ENCODE results near the gene PRKCQ.
"Not testable (repeated sequence)": the region's sequence is repeated elsewhere in the genome, so short reads cannot be mapped to it uniquely, and the experiment has no call there.

The PRKCQ gene

GRCh38 chr10:6486309-6486708 is 93.8 kb downstream of the PRKCQ start:
- no peak for DNase-seq

GRCh38 chr10:6482737-6483357 is 97.2 kb downstream of the PRKCQ start:
- DNase-seq: no peak

GRCh38 chr10:6478722-6479121 is 101.4 kb downstream of the PRKCQ start:
- DNase-seq: no peak

DNA sequence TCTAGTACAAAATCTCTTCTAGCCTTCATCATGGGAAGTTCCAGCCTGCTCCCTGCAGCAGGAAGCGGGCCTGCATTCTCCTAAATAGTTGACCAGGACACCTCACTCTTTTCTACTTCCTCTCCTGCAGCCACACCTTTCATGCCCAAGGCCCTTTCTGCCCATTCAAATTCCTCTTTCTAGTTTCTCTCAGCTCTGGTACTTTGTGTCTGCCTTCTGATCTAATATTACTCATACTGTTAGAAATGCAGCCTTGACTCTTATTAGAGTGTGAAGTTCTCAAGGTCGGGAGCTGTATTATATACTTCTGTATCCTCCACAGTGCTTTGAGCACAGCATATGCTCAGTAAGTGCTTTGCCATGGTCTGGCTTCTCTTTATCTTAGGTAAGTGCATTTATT is 103.1 kb downstream of the PRKCQ start:
- no peak for DNase-seq

- no peak for DNase-seq
Measured at GRCh38 chr10:6474871-6475270, 105.2 kb downstream of the PRKCQ start.

DNA sequence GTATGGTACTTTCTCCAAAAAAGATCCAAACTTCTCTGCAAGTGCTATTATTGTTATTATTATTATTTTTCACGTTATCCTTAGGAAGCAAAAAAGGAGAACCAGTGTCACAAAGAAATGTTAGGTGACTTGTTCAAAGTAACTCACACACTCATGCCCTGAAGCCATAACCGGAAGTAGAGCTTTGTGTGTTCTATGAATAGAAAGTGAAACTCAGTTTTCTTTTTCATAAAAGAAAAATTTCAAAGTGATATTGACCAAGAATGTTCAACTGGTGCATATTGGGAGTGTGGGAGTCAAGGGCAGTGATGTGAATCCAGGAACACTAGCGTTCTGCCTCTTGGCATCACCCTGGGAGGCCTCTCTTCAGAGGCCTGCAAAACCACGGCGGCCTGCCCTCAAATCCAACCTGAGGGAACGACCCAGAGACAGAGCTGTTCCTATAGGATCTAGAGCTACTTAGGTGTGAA is 106.1 kb downstream of the PRKCQ start:
- DNase-seq: no peak

- DNase-seq: no peak
Measured at GRCh38 chr10:6473430-6473829, 106.6 kb downstream of the PRKCQ start.

DNA sequence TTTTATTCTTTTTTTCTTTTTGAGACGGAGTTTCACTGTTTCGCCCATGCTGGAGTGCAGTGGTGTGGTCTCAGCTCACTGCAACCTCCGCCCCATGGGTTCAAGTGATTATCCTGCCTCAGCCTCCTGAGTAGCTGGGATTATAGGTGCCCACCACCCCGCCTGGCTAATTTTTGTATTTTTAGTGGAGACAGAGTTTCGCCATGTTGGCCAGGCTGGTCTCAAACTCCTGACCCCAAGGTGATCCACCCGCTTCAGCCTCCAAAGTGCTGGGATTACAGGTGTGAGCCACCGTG is 107.4 kb downstream of the PRKCQ start:
- DNase-seq: not testable (repeated sequence)

GRCh38 chr10:6470894-6471618 is 109.0 kb downstream of the PRKCQ start:
- DNase-seq: no peak

DNA sequence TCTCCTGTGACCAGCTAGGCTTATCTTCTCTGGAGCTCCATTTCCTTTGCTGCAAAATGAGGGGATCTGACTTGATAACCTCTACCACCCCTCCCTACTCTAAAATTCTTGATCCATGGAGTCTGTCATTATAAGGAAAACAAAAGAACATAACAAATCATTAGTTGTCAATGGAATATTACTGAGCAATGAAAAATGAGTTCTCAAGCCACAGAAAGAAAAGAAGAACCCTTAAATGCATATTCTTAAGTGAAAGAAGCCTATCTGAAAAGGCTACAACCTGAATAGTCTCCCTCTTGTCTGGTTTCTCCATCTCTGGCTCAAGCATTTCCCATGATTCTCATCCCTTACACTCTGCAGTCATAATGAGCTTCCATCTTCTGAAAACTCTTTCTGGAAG is 110.4 kb downstream of the PRKCQ start:
- DNase-seq: no peak

GRCh38 chr10:6465854-6466601 is 114.0 kb downstream of the PRKCQ start:
- no peak for DNase-seq

GRCh38 chr10:6465437-6465836 is 114.6 kb downstream of the PRKCQ start:
- no peak for DNase-seq

- no peak for DNase-seq
Measured at GRCh38 chr10:6464862-6465430, 115.1 kb downstream of the PRKCQ start.

- no peak for DNase-seq
Measured at GRCh38 chr10:6463366-6463765, 116.7 kb downstream of the PRKCQ start.

DNA sequence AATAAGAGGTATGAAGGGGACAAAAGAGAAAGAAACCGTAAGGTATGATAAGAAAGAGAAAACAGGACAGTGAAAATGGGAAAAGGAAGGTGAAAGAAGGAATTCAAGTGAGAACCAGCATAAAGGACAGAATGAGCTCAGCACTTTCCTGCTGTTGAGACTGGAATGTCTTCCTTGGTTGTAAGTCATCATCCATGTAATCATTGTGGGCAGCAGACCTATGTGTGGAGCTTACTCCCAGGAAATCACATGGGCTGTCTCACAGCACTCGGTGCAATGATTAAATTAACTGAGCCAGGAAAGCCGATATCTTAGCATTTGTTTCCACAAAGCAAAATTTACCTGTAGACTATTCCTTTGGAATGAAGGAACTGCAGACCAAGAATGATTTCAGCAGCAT is 118.1 kb downstream of the PRKCQ start:
- DNase-seq: no peak

DNA sequence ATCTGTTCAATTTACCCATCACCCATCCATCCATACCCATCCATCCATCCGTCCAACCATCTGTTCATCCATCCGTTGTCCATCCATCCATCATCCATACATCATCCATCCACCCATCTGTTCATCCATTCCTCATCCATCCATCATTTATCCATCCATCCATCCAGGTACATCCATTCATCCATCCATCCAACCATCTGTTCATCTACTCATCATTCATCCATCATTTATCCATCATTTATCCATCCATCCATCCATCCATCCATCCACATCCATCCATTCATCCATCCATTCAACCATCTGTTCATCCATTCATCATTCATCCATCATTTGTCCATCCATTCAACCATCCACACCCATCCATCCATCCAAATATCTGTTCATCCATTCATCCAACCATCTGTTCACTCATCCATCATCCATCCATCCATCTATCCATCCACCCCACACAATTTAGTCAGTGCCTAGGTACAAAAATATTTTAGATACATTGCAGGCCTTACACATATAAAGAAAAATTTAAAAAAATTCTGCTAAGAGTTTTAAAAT is 119.1 kb downstream of the PRKCQ start:
- no peak for DNase-seq

GRCh38 chr10:6458814-6459213 is 121.3 kb downstream of the PRKCQ start:
- no peak for DNase-seq

- no peak for DNase-seq
Measured at GRCh38 chr10:6457376-6457775, 122.7 kb downstream of the PRKCQ start.

DNA sequence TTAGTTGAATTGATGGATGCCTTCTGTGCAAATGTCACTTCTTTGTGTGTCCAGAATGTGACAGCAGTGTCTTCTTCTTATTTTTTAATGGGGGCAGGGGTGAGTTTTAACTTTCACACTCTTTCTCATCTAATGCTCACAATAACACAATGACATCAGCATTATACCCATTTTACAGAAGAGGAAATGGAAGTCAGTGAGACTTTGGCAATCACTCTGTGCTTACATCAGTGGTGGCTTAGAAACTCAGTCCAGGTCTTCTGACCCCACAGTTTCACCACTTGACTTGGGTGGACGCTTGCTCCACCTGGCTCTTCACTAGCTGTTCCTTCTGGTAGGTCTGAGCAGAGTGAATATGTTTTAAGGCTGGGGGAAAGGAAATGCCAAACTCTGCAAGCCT is 124.0 kb downstream of the PRKCQ start:
- no peak for DNase-seq

DNA sequence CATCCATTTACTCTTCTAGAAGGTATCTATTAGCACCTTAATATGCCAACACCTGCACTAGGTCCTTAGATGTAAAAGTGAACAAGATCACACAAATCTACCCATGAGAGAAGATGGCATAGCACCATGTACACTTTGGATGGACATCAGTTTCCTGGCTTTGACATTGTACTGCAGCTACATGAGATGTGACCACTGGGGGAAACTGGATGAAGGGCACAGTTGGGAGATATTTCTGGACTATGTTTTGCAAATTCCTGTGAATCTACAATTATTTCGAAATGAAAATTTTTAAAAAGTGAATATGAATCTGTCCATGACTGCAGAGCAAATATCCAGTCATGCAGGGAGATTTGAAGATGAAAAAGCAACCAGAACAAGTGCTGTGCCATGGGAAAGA is 124.5 kb downstream of the PRKCQ start:
- DNase-seq: no peak

GRCh38 chr10:6446711-6447110 is 133.4 kb downstream of the PRKCQ start:
- no peak for DNase-seq

DNA sequence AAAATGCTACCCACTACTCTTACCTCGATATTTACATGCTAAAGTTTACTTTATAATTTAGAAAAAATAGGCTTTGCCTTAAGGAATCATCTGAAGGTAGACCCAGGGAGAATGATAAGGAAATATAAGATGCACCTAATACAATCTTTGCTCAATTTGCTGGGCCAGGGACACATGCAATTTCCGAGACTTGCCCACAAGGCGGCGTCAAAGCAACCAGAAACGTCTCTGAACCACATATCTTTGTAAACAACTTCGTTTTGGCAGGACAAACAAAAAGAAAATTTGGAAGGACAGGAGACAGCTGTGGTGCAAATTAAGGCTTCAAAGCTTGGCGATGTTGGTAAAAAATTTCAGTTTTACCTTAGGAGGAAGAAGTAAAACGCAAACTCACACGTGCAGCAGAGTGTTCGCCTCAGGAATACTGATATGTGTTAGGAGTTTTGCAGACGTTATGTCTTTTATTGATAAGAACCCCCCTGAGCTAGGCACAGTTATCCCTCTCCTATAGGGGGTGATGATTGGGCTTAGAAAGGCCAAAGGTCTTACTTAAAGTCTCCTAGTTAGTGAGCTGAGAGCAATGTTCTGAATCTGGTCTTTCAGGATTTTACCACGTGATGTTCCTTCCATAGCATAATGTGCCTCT is 134.3 kb downstream of the PRKCQ start:
- no peak for DNase-seq

DNA sequence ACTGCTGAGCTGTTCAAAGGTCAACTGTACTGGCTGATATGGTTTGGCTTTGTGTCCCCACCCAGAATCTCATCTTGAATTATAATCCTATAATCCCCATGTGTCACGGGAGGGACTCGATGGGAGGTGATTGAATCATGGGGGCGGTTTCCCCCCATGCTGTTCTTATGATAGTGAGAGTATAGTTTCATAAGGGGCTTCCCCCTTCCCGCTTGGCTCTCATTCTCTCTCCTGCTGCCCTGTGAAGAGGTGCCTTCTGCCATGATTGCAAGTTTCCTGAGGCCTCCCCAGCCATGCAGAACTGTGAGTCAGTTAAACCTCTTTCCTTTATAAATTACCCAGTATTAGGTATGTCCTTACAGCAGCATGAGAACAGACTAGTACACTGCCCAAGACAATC is 140.2 kb downstream of the PRKCQ start:
- DNase-seq: not testable (repeated sequence)
